AG04449 (cell line): ENCODE data around the gene TADA2A.
A peak's percentile ranks its signal among the peaks of the same experiment; 100 is the strongest.

Source experiments
- CTCF ChIA-PET: fragments of 350-600 bp; formaldehyde crosslinking; extraction: SDS; loops from one replicate; lab custom pipeline; 2021; ENCODE audit warnings: antibody characterized with exemption; lab: Yijun Ruan, JAX
- POLR2A ChIA-PET: fragments of 400-600, 350-600 bp; formaldehyde crosslinking; extraction: SDS; loops from one replicate; lab custom pipeline; 2020; ENCODE audit warnings: antibody characterized with exemption, inconsistent platforms; lab: Yijun Ruan, JAX
- DNase-seq: peaks from one replicate; pipeline ENCODE4 v3.0.0-alpha.2; 2010; ENCODE audit warnings: low read depth, low spot score
- H3K4me3 ChIP-seq: 2 replicates; pipeline ENCODE4 v1.5.1; 2011; ENCODE audit warnings: low read depth, mild to moderate bottlenecking, control low read depth, low read length
- CTCF ChIP-seq: IDR thresholded peaks from one replicate; pipeline ENCODE4 v1.5.1; 2011; ENCODE audit warnings: mild to moderate bottlenecking, moderate library complexity, low read length, control low read depth, inconsistent platforms; ENCODE audit not compliant: insufficient read depth; ENCODE audit errors: missing control alignments

Gene TADA2A

GRCh38 chr17:37406635-37407461 lies at the start of gene TADA2A, which contains the start of gene ACACA:
Gene TADA2A (plus strand): TSS chr17:37406886. CDS start chr17:37411366, 4,480 bp downstream.
Gene ACACA (minus strand): TSS chr17:37406836. CDS start chr17:37406299, 537 bp downstream.
- CTCF ChIA-PET, result interaction anchor here (0.8 to 1.9 kb wide), 3 partner anchors 10 to 26 kb away, joined by 3 to 7 read pairs (median 4); no protein-coding TSS in a partner anchor
- no peak for TF ChIP-seq CTCF
- POLR2A ChIA-PET, result interaction anchor here (0.6 to 0.7 kb wide), 2 partner anchors 24 to 42 kb away, joined by 3 read pairs; no protein-coding TSS in a partner anchor
- DNase-seq, result no peak
- peak within 1 kb of the TSS; percentile 87 for H3K4me3 ChIP-seq

DNA sequence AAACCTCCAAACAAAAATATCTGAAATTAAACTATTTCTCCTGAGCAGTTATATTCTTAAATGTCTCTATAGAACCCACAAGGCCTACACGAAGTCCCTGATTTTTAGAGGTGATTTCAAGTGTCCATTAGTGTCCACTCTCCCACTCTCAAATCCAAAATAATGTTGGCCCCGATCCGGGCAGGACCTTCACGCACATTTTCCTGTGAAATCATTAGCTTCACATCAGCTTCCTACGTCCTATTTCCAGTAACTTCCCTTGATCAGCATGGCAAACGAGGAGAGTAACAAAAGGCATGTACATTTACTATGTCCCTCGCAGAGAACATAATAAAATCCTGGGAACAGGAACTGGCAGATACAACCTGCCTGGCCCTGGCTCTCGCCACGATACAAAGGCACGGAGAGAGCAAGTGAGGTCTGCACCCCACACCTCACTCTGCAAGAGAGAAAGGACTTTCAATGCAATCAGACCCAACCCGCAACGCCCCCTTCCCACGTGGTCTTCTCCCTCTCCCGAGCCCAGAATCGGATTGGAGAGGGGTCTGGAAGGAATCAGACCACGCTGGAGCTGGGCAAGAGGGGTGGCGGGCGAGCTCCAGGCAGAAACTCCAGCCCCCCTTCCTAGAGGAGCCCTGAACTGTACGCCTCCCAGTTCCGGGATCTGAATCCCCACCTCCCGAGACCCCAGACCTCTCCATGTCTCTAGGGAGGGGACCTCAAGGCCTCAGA lies 48.4 kb upstream of the TADA2A start:
- DNase-seq, result no peak
- ChIA-PET CTCF (interaction anchor here (0.7 to 4.6 kb wide), 7 partner anchors 10 to 212 kb away, joined by 3 to 44 read pairs (median 4); partner anchors contain the start of gene C17orf78), POLR2A (interaction anchor here (0.5 kb wide), 1 partner anchor 42 kb away, joined by 3 read pairs; no protein-coding TSS in a partner anchor)
- TF ChIP-seq CTCF, result no peak
- H3K4me3 ChIP-seq, result peak overlapping the region; percentile 73

DNA sequence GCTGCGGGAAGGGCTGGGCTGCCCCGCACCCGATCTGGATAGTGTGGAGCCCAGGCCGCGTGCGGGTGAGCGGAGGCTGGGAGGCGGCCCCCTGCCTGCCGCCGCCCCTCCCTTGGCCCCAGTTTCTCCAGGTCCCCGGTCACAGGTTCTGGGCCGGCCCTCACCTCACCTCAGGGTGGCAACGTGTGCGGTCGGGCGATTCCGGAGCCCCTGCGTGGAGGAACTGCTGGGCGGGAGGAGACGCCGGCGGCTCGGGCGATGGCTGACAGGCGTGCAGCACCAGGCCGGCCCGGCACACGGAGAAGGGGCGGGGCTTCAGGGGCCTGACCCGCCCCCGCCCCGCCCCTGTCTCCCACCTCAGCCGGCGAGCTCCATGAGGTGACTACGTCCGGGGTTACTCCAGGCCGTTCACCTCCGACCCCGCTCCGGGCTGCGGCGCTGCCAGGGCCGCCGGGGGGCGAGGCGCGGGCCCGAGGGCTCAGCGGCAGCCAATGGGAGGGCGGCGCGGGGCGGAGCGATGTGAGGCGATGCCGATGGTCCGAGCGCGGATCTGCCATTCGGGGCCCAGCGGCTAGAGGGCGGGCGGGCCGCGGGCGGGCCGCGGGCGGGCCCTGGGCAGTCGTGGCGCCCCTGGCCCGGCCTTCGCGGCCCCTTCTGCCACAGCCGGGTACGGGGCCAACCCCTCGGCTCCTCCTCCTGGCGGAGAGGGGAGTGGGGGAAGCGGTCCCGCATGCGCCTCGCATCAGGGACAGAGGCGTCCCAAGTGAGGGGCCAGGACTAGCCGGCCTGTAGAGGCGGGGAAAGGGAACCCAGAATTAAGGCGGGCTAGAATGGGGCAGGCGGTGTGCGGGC lies 47.6 kb upstream of the TADA2A start:
- peak; percentile 32 for TF ChIP-seq CTCF
- peak overlapping the region; percentile 73 for H3K4me3 ChIP-seq
- DNase-seq, result no peak
- ChIA-PET POLR2A (interaction anchor here (0.5 kb wide), 1 partner anchor 42 kb away, joined by 3 read pairs; no protein-coding TSS in a partner anchor), CTCF (interaction anchor here (0.7 to 4.6 kb wide), 10 partner anchors 12 to 756 kb away, joined by 3 to 44 read pairs (median 4); partner anchors contain the start of gene C17orf78)

- no peak for TF ChIP-seq CTCF
- H3K4me3 ChIP-seq, result peak overlapping the region; percentile 73
- POLR2A ChIA-PET, result no interaction called here
- DNase-seq, result no peak
- CTCF ChIA-PET, result interaction anchor here (0.9 to 4.6 kb wide), 8 partner anchors 11 to 757 kb away, joined by 3 to 44 read pairs (median 4); partner anchors contain the start of gene C17orf78
These were observed 47.0 kb upstream of the TADA2A start for GRCh38 chr17:37359682-37360188.

GRCh38 chr17:37360632-37361031 lies 46.1 kb upstream of the TADA2A start:
- no peak overlapping the region for H3K4me3 ChIP-seq
- DNase-seq, result no peak
- ChIA-PET POLR2A (no interaction called here), CTCF (interaction anchor here (1.5 to 4.6 kb wide), 3 partner anchors 13 to 758 kb away, joined by 4 to 44 read pairs (median 6); partner anchors contain the start of gene C17orf78)
- TF ChIP-seq CTCF, result no peak
